Thyroid gland (tissue), 4 donors: Measurements from ENCODE around the gene STX10.

Experiments
- POLR2A ChIP-seq, 2 donors: fragments of 450-650 bp; IDR thresholded peaks; one replicate each; pipeline ENCODE4 v1.6.1; 2017; ENCODE audit warnings: antibody characterized with exemption in 2 of 2, mild to moderate bottlenecking in 2 of 2, moderate library complexity in 1 of 2
- TF ChIP-seq, protein P1 (sequence below), 6 experiments: fragments of 200-600 bp in 3 of 6; fragments of 450-650 bp in 3 of 6; sonication (generic) in 3 of 6; IDR thresholded peaks; one replicate each; pipeline ENCODE4 v1.5.1; 2016 to 2019; ENCODE audit warnings: antibody characterized with exemption in 6 of 6, mild to moderate bottlenecking in 2 of 6, inconsistent platforms in 1 of 6, moderate library complexity in 1 of 6

DNA sequence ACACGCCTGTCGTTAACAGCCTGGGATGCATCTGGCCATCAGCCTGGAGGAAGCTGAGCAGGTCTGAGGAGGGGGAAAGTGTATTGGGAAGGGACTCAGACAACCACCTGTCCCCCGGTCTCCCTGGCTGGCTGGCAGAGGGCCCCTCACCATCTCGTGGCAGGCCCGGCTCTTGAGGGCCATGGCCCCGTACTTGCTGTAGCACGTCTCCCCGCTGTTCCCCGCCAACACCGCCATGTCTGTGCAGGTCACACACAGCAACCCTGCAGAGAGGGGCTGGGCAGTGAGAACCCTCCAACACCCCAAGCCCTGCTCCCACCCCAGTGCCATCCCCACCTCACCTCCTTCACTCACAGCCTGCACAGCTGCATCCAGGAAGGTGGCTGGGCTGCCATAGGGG lies 37.6 kb downstream of the STX10 start:
- TF ChIP-seq POLR2A (IDR thresholded peaks at IDR 0.05): no peak
- TF ChIP-seq, protein P1, sequence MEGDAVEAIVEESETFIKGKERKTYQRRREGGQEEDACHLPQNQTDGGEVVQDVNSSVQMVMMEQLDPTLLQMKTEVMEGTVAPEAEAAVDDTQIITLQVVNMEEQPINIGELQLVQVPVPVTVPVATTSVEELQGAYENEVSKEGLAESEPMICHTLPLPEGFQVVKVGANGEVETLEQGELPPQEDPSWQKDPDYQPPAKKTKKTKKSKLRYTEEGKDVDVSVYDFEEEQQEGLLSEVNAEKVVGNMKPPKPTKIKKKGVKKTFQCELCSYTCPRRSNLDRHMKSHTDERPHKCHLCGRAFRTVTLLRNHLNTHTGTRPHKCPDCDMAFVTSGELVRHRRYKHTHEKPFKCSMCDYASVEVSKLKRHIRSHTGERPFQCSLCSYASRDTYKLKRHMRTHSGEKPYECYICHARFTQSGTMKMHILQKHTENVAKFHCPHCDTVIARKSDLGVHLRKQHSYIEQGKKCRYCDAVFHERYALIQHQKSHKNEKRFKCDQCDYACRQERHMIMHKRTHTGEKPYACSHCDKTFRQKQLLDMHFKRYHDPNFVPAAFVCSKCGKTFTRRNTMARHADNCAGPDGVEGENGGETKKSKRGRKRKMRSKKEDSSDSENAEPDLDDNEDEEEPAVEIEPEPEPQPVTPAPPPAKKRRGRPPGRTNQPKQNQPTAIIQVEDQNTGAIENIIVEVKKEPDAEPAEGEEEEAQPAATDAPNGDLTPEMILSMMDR (IDR thresholded peaks at IDR 0.05): no peak
